GM10847 (cell line): ENCODE data around the gene IL9.

Experiments
- POLR2A ChIP-seq: IDR thresholded peaks from 2 replicates; pipeline ENCODE4 v1.6.1; 2011; ENCODE audit not compliant: insufficient read length; ENCODE audit errors: extremely low read depth

IL9 gene

GRCh38 chr5:135861641-135862040 is 34.0 kb downstream of the IL9 start:
- TF ChIP-seq POLR2A, result no peak

GRCh38 chr5:135859641-135860040 is 36.0 kb downstream of the IL9 start:
- TF ChIP-seq POLR2A, result no peak

GRCh38 chr5:135857630-135858311 is 37.9 kb downstream of the IL9 start:
- no peak for TF ChIP-seq POLR2A

GRCh38 chr5:135851915-135852845 is 43.5 kb downstream of the IL9 start:
- no peak for TF ChIP-seq POLR2A

GRCh38 chr5:135851186-135851914 is 44.3 kb downstream of the IL9 start:
- no peak for TF ChIP-seq POLR2A

GRCh38 chr5:135850671-135851070 is 45.0 kb downstream of the IL9 start:
- no peak for TF ChIP-seq POLR2A

GRCh38 chr5:135850231-135850630 is 45.4 kb downstream of the IL9 start:
- no peak for TF ChIP-seq POLR2A

- no peak for TF ChIP-seq POLR2A
Measured at GRCh38 chr5:135847976-135848375, 47.7 kb downstream of the IL9 start.

GRCh38 chr5:135846311-135846710 is 49.3 kb downstream of the IL9 start:
- TF ChIP-seq POLR2A, result no peak

- no peak for TF ChIP-seq POLR2A
Measured at GRCh38 chr5:135843571-135844337, 51.9 kb downstream of the IL9 start.

- TF ChIP-seq POLR2A, result no peak
Measured at GRCh38 chr5:135842737-135843136, 52.9 kb downstream of the IL9 start.
